ENCODE measurements around the gene IFT122. TPM values are rescaled to one million over a fixed set of nuclear protein-coding genes. Genes with fewer than 3 reads are reported as not detected.

Gene IFT122
- total and polyA plus RNA-seq, 2 of the 4 experiments (the other 2 are of a cell fraction): 16.8 to 28.0 TPM

DNA sequence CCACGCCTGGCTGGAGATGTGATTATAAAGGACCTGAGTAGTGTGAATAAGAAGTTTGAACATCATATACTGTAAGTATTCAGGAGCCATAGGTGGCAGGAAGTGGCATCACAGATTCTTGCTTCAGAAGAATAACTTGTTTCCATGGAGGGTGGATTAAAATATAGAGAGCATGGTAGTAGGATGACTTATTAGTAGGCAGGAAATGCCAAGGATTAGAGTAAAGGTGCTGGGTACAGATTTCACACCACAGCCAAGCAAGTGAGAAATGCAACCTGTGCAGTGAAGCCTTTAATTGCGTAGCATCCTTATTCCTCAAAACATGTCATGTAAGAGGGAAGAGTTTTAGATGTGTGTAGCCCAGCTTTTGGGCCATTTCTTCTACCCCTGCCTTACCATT is 30.8 kb downstream of the IFT122 start:
- no TSS peak for BruUV-seq (replicated peaks)

More for the DNA sequence above, 30.8 kb downstream of the IFT122 start:
- no peak overlapping the region for H3K14ac ChIP-seq (replicated peaks; ENCODE audit: low read depth, low read length)
- H2BK15ac ChIP-seq (ENCODE audit: low read depth, low read length): no peak overlapping the region
- H3K56ac ChIP-seq (ENCODE audit: extremely low read depth, insufficient read depth, low read length): no peak overlapping the region
- DNase-seq: no peak
- H3K4me3 ChIP-seq (ENCODE audit: insufficient read depth, low read depth, low read length): no peak overlapping the region
- CTCF ChIA-PET: no interaction called here
- no peak overlapping the region for H4K8ac ChIP-seq (ENCODE audit: low read depth in 2 of 2, low read length in 2 of 2)
- no peak overlapping the region for H3K9ac ChIP-seq (ENCODE audit: low read depth, low read length)
- no peak overlapping the region for H4K5ac ChIP-seq (ENCODE audit: low read depth, low read length)
- no peak overlapping the region for H2BK120ac ChIP-seq (ENCODE audit: low read depth, low read length)
- H2AK9ac ChIP-seq (replicated peaks; ENCODE audit: low read depth, low read length, poor library complexity): no peak overlapping the region
- no peaks in the 10 kb centered on the region for H3K9me3 ChIP-seq (ENCODE audit: control insufficient read depth, insufficient read depth, low read length)
- H4K20me1 ChIP-seq (ENCODE audit: insufficient read depth, low read length): no peaks in the 10 kb centered on the region
- intact Hi-C loops (cut with micrococcal nuclease) (no loop called here), in situ Hi-C loops (cut with MboI; ENCODE audit: low sequenced_read_pairs) (no loop called here), dilution Hi-C loops (cut with HindIII; ENCODE audit: low sequenced_read_pairs, unreplicated experiment) (no loop called here)
- H2BK20ac ChIP-seq (ENCODE audit: low read depth, low read length): no peak overlapping the region
- H2BK5ac ChIP-seq (ENCODE audit: low read depth, low read length, poor library complexity, severe bottlenecking): no peak overlapping the region
- H3K18ac ChIP-seq (ENCODE audit: low read depth, low read length): no peak overlapping the region
- peaks cover 0 to 8% of the 10 kb centered on the region in 2 experiments; a peak in 1 of 4 replicates for H3K79me1 ChIP-seq (ENCODE audit: low read depth in 1 of 2, low read length in 2 of 2)
- peaks cover 8% of the 10 kb centered on the region for H3K36me3 ChIP-seq (ENCODE audit: control insufficient read depth, insufficient read depth, low read length)
- TF ChIP-seq RCOR1 (IDR thresholded peaks at IDR 0.05; ENCODE audit: insufficient replicate concordance, low read length) (no peak), CHD1 (IDR thresholded peaks at IDR 0.05; ENCODE audit: low read depth, low read length) (no peak), MAZ (IDR thresholded peaks at IDR 0.05; ENCODE audit: borderline replicate concordance, low read depth, low read length) (no peak), POLR2A (IDR thresholded peaks at IDR 0.05; ENCODE audit: low read depth, low read length) (no peak), RFX5 (IDR thresholded peaks at IDR 0.05; ENCODE audit: low read depth, low read length) (no peak), BHLHE40 (IDR thresholded peaks at IDR 0.05; ENCODE audit: low read depth, low read length) (no peak), RAD21 (IDR thresholded peaks at IDR 0.05; ENCODE audit: low read length) (no peak), MXI1 (IDR thresholded peaks at IDR 0.05; ENCODE audit: borderline replicate concordance, low read depth, low read length) (no peak), FOS (IDR thresholded peaks at IDR 0.05; ENCODE audit: low read depth, low read length) (no peak), NFE2L2 (IDR thresholded peaks at IDR 0.05; ENCODE audit: low read depth, low read length) (no peak)
- TF ChIP-seq, protein P1, sequence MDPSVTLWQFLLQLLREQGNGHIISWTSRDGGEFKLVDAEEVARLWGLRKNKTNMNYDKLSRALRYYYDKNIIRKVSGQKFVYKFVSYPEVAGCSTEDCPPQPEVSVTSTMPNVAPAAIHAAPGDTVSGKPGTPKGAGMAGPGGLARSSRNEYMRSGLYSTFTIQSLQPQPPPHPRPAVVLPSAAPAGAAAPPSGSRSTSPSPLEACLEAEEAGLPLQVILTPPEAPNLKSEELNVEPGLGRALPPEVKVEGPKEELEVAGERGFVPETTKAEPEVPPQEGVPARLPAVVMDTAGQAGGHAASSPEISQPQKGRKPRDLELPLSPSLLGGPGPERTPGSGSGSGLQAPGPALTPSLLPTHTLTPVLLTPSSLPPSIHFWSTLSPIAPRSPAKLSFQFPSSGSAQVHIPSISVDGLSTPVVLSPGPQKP (IDR thresholded peaks at IDR 0.05; ENCODE audit: borderline replicate concordance, low read depth, low read length): no peak
- TF ChIP-seq, protein P2, sequence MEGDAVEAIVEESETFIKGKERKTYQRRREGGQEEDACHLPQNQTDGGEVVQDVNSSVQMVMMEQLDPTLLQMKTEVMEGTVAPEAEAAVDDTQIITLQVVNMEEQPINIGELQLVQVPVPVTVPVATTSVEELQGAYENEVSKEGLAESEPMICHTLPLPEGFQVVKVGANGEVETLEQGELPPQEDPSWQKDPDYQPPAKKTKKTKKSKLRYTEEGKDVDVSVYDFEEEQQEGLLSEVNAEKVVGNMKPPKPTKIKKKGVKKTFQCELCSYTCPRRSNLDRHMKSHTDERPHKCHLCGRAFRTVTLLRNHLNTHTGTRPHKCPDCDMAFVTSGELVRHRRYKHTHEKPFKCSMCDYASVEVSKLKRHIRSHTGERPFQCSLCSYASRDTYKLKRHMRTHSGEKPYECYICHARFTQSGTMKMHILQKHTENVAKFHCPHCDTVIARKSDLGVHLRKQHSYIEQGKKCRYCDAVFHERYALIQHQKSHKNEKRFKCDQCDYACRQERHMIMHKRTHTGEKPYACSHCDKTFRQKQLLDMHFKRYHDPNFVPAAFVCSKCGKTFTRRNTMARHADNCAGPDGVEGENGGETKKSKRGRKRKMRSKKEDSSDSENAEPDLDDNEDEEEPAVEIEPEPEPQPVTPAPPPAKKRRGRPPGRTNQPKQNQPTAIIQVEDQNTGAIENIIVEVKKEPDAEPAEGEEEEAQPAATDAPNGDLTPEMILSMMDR (conservative IDR thresholded peaks at IDR 0.05; ENCODE audit: low read depth, low read length): no peak
- no peak overlapping the region for H4K91ac ChIP-seq (ENCODE audit: insufficient read depth, low read depth, low read length)
- no peak for ATAC-seq (ENCODE audit: low read depth)
- no peak overlapping the region for H3K4ac ChIP-seq (ENCODE audit: low read depth, low read length)
- POLR2A ChIA-PET (ENCODE audit: unreplicated experiment): no interaction called here
- H3K23ac ChIP-seq (ENCODE audit: low read depth, low read length): no peak overlapping the region
- no peaks in the 10 kb centered on the region for H3K27me3 ChIP-seq (ENCODE audit: control insufficient read depth, insufficient read depth, low read length)
- H3K9me1 ChIP-seq (ENCODE audit: insufficient read depth, low read length): peaks cover 11% of the 10 kb centered on the region
- no CpG with 5 or more reads among the region's 2 CpGs for WGBS, 2 experiments (ENCODE audit: extremely low coverage in 2 of 2, insufficient read length in 1 of 2)
- H3K4me2 ChIP-seq (ENCODE audit: low read depth, low read length): no peak overlapping the region
- no peak overlapping the region for H3K27ac ChIP-seq (ENCODE audit: insufficient read depth, low read length)
- peaks cover 2% of the 10 kb centered on the region; the same call in 1 of the 2 replicates for H3K4me1 ChIP-seq (ENCODE audit: control insufficient read depth, insufficient read depth, low read length)
- H2AFZ ChIP-seq (replicated peaks; ENCODE audit: low read length, poor library complexity): no peak overlapping the region
- H2AK5ac ChIP-seq (ENCODE audit: low read depth, low read length): no peak overlapping the region

Measured in IMR-90 (cell line).